Stimulated activated CD4-positive, alpha-beta T cell treated with anti-CD3 and anti-CD28 coated beads, Interleukin-4, amount 100 ng/mL, for 24 hours (primary cell): Measurements from ENCODE around the gene SSX3.
"Not testable (repeated sequence)": the region's sequence is repeated elsewhere in the genome, so short reads cannot be mapped to it uniquely, and the experiment has no call there.

Experiments
- DNase-seq: peaks from one replicate; pipeline ENCODE4 v3.0.0-alpha.2; 2020

SSX3 gene

GRCh38 chrX:48356315-48357094 lies at the start of gene SSX3:
TSS of gene SSX3 (minus strand) at chrX:48356703. CDS start at chrX:48355249, 1,454 bp downstream.
- DNase-seq: not testable (repeated sequence)

DNA sequence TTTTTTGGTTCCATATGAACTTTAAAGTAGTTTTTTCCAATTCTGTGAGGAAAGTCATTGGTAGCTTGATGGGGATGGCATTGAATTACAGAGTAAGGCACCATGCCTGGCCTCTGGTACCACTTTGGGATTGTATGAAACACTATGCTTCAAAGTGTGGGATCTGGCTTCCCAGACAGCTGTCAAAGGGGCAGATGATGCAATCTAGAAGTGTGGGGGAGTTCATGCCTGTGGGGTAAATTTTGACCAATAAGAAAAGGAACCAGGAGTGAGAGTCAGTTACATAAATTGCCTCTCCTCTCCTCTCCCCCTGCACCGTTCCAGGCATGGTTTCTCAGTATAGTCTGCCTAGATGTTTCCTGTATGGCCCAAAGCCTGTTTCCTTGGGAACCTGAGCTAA lies 41.3 kb upstream of the SSX3 start:
- not testable (repeated sequence) for DNase-seq

DNA sequence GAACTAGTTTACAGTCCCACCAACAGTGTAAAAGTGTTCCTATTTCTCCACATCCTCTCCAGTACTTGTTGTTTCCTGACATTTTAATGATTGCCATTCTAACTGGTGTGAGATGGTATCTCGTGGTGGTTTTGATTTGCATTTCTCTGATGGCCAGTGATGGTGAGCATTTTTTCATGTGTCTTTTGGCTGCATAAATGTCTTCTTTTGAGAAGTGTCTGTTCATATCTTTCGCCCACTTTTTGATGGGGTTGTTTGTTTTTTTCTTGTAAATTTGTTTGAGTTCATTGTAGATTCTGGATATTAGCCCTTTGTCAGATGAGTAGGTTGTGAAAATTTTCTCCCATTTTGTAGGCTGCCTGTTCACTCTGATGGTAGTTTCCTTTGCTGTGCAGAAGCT lies 40.4 kb upstream of the SSX3 start:
- not testable (repeated sequence) for DNase-seq

DNA sequence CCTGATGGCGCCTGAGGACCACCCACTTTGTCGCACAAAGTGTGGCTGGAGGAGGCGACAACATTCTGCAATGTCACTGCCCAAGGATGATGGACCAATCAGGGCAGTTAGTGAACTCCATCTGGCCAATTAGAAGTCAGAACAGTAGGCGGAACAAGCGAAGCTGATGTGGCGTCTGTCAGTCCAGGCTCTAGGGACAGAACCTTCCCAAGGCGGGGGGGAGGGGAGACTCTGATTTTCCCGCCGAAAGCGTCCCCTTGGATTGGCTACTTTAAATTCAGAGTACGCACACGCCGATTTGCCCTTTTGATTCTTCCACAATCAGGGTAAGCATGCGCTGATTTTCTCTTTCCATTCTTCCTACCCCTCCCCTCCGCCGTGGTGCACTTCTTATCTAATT lies 26.7 kb upstream of the SSX3 start, which contains the start of gene SSX4:
Gene SSX4 (plus strand): TSS at position 301 of the 400 bp plus-strand sequence. CDS start 515 bp downstream, outside the sequence.
- DNase-seq: not testable (repeated sequence)

DNA sequence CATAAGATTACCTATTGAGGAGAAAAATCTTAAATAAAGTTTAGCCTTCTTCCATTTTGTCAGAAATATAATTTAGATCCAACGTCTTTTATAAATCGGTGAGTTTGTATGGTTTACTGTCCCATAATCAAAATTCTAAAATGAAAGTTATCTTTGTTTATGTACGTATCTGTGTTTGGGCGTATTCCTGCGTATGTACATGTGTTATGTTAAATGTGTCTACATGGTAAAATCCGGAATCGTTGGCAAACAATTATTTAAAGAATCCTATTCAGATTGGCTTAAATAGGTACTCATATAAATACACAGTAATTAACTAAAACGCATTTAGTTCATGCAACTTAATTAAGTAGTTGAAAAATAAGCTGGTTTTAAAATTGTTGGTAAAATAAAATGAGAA lies 13.9 kb upstream of the SSX3 start:
- DNase-seq: not testable (repeated sequence)

- not testable (repeated sequence) for DNase-seq
Measured at GRCh38 chrX:48367717-48368408, 11.4 kb upstream of the SSX3 start.

GRCh38 chrX:48359281-48359680 lies 2.8 kb upstream of the SSX3 start:
- DNase-seq: not testable (repeated sequence)

- no peak for DNase-seq
Measured at GRCh38 chrX:48357681-48358080, 1.2 kb upstream of the SSX3 start.

DNA sequence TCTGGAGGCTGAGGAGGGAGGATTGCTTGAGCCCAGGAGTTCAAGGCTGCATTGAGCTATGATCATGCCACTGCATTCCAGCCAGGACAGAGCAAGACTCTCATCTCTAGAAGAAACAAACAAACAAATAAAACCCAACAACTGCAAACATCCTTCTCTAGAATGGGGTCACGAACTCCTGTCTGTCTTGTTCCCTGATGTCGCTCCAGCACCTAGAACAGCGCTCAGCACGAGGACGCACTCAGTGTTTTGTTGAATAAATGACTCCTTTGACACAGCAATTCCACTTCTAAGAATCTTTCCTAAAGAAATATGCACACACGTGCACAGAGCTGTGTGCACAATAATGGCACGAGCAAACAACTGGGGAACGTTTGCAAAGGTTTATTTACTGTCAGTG lies 10.4 kb downstream of the SSX3 start:
- DNase-seq: not testable (repeated sequence)

DNA sequence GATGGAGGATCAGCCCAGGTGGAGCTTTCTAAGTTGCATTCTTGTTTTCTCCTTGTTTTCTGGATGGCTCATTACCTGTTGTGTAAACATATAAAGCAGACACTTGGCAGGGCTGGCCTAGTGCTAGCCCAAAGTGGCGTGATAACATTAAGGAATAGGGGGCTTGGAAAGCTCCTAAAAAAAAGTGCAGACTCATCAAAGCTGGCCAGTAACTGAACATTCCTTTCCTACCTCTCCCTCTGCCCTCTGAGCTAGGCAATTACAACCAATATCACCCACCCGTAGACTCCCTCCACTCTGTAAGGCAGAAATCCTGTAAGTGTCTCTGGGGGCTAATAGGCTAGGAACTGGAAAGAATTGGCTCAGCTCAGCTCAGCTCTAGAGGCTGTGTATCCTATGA lies 42.5 kb downstream of the SSX3 start:
- DNase-seq: not testable (repeated sequence)

- no peak for DNase-seq
Measured at GRCh38 chrX:48306175-48306574, 50.3 kb downstream of the SSX3 start.
